Osteocyte (in vitro differentiated cells): ENCODE measurements around the gene NDFIP1. TPM values are rescaled to one million over a fixed set of nuclear protein-coding genes. Genes with fewer than 3 reads are reported as not detected.

Experiments
- DNase-seq: peaks from one replicate; pipeline ENCODE4 v3.0.0; 2021; ENCODE audit warnings: mixed read lengths; ENCODE audit not compliant: unreplicated experiment; ENCODE audit errors: extremely low spot score
- H3K27ac Mint-ChIP-seq: one replicate; pipeline ENCODE4 v1.8.0; 2021; ENCODE audit warnings: mild to moderate bottlenecking, mixed read lengths; ENCODE audit not compliant: unreplicated experiment
- H3K27me3 Mint-ChIP-seq: one replicate; pipeline ENCODE4 v1.8.0; 2021; ENCODE audit warnings: mixed read lengths; ENCODE audit not compliant: unreplicated experiment
- H3K36me3 Mint-ChIP-seq: one replicate; pipeline ENCODE4 v1.8.0; 2021; ENCODE audit warnings: mixed read lengths; ENCODE audit not compliant: unreplicated experiment
- H3K4me1 Mint-ChIP-seq: one replicate; pipeline ENCODE4 v1.8.0; 2021; ENCODE audit warnings: mixed read lengths; ENCODE audit not compliant: unreplicated experiment
- H3K4me3 Mint-ChIP-seq: one replicate; pipeline ENCODE4 v1.8.0; 2021; ENCODE audit warnings: mild to moderate bottlenecking, moderate library complexity, mixed read lengths; ENCODE audit not compliant: unreplicated experiment
- H3K9me3 Mint-ChIP-seq: one replicate; pipeline ENCODE4 v1.8.0; 2021; ENCODE audit warnings: mixed read lengths; ENCODE audit not compliant: unreplicated experiment
- total RNA-seq: library from RNA; stranded (reverse); gene quantifications from 2 replicates; pipeline ENCODE4 v1.2.1, GENCODE V29; 2021
- TF ChIP-seq, protein P1 (sequence below): fragments of 200-600 bp; sonication (generic); IDR thresholded peaks from 2 replicates; pipeline ENCODE4 v1.5.0; 2021; ENCODE audit warnings: antibody characterized with exemption, mild to moderate bottlenecking, moderate library complexity

NDFIP1 gene
- total RNA-seq, 1 donor from 2014 or later = 62.7 TPM

DNA sequence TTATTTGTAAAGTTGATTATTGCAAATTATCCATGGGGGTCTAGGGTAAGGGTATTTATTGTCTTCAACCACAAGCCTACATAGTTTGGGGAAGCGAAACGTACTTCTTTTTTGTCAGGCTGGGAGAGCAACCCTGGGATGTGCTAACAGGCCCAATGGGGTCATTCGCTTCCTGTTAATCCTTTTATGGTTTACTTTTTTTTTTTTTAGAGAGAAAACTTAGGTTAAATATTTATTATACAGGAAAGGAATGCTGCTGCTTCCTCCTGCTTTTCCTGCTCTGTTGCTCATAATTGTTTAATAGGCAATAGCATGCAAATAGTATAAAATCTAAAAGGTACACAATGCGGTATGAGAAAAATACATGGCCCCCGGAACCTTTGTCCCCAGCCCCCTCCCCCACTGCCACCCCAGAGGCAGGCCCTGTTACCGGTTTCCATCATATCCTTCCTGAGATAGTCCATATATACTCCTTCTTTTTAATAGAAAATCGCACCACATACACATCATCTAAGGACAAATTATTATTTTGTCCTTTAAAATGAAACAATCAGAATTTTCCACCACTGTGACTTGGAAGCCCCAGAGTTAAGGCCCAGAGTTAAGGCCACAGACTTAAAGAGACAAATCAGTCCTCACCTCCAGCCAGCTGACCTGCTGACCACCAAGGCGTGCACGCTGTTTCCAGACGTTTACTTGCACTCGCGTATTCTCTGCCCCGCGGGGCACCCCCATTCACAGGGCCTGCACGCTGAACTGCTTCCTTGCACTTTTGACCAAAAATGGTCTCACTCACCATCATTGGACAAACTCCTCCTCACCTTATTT lies 83.9 kb downstream of the NDFIP1 start:
- no peak overlapping the region for H3K27ac Mint-ChIP-seq
- no peak for DNase-seq
- H3K27me3 Mint-ChIP-seq = peaks cover 2% of the 10 kb centered on the region
- no peaks in the 10 kb centered on the region for H3K9me3 Mint-ChIP-seq
- no peaks in the 10 kb centered on the region for H3K36me3 Mint-ChIP-seq
- peaks cover 2% of the 10 kb centered on the region for H3K4me1 Mint-ChIP-seq
- TF ChIP-seq, protein P1, sequence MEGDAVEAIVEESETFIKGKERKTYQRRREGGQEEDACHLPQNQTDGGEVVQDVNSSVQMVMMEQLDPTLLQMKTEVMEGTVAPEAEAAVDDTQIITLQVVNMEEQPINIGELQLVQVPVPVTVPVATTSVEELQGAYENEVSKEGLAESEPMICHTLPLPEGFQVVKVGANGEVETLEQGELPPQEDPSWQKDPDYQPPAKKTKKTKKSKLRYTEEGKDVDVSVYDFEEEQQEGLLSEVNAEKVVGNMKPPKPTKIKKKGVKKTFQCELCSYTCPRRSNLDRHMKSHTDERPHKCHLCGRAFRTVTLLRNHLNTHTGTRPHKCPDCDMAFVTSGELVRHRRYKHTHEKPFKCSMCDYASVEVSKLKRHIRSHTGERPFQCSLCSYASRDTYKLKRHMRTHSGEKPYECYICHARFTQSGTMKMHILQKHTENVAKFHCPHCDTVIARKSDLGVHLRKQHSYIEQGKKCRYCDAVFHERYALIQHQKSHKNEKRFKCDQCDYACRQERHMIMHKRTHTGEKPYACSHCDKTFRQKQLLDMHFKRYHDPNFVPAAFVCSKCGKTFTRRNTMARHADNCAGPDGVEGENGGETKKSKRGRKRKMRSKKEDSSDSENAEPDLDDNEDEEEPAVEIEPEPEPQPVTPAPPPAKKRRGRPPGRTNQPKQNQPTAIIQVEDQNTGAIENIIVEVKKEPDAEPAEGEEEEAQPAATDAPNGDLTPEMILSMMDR = no peak
- no peak overlapping the region for H3K4me3 Mint-ChIP-seq

DNA sequence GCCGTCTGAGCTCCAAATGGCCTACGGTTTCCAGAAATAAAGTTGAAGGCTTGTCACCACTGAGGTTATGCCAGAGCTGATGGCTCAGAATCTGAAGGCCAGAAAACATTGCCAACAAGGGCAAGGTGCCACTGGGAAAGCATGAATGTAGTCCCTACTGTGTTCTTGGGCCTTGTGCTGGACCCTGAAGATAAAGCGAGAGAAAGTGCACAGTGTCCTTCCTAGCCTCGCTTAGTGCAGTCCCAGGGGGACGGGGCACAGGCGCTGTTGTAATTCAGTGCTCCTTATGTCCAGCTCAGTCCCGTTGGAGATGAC lies 84.5 kb downstream of the NDFIP1 start:
- no peaks in the 10 kb centered on the region for H3K36me3 Mint-ChIP-seq
- H3K9me3 Mint-ChIP-seq = no peaks in the 10 kb centered on the region
- H3K27me3 Mint-ChIP-seq = no peaks in the 10 kb centered on the region
- no peak overlapping the region for H3K27ac Mint-ChIP-seq
- TF ChIP-seq, protein P1 = no peak
- no peak overlapping the region for H3K4me3 Mint-ChIP-seq
- DNase-seq = no peak
- peaks cover 2% of the 10 kb centered on the region for H3K4me1 Mint-ChIP-seq

DNA sequence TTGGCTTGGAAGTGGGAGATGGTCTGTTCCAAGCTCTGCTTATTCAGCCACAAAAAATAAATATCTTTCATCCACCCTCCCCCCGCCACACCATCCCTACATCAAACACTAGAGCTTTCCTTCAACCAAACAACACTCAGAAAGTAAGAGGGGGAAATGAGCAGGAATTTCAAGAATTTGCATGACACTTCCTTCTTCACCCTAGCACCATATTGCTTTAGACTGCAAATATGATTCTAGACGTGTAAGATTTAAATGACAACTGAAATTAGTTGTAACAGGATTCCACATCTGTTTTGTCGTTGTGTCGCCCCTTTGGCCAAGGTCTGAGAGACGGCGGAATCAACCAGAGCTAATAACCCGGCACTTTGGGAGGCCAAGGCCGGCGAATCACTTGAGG lies 88.5 kb downstream of the NDFIP1 start:
- no peaks in the 10 kb centered on the region for H3K36me3 Mint-ChIP-seq
- TF ChIP-seq, protein P1 = no peak
- no peak overlapping the region for H3K4me3 Mint-ChIP-seq
- peaks cover 2% of the 10 kb centered on the region for H3K4me1 Mint-ChIP-seq
- DNase-seq = no peak
- H3K9me3 Mint-ChIP-seq = no peaks in the 10 kb centered on the region
- no peak overlapping the region for H3K27ac Mint-ChIP-seq
- H3K27me3 Mint-ChIP-seq = peaks cover 2% of the 10 kb centered on the region

DNA sequence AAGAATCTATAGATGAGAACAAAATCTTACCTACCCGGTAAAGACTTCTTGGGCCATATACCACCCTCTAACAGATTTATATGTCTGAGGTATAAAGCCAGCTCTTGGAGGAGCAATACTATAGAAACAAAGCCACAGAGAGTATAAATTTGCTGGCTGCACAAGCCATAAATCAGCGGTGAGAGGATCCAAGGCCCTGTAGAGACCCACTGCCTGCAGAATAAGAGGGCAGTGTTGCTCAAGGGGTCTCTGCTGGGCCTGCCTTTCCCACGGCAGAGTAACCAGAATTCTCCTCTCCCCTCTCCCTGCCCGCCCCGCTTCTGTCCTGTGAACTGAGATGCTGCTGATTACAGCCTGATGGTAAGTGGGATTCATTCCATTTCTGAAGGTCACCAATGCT lies 89.2 kb downstream of the NDFIP1 start:
- H3K27ac Mint-ChIP-seq = no peak overlapping the region

DNA sequence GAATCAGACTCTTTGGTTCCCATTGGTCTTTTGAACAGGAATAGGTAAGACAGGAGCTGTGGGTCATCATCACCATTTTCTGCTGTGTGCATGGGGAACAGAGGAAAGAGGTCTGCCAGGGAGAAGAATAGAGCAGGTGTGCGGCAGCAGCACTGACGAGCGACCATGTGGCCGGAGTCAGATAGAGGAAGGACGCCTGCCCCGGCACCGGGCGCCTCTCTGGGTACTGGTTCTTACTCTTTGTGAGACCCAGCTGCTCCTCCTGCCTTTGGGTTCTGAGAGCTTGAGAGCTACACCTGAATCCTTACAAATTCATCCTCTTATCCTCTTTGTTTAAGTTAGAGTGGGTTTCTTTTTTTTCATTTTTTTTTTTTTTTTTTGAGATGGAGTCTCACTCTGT lies 90.8 kb downstream of the NDFIP1 start:
- TF ChIP-seq, protein P1 = no peak
- peaks cover 21% of the 10 kb centered on the region for H3K27me3 Mint-ChIP-seq
- H3K4me1 Mint-ChIP-seq = peaks cover 7% of the 10 kb centered on the region
- no peak for DNase-seq
- H3K4me3 Mint-ChIP-seq = no peak overlapping the region
- H3K9me3 Mint-ChIP-seq = no peaks in the 10 kb centered on the region
- H3K36me3 Mint-ChIP-seq = no peaks in the 10 kb centered on the region
- H3K27ac Mint-ChIP-seq = no peak overlapping the region

More for the DNA sequence above, 89.2 kb downstream of the NDFIP1 start:
- H3K27me3 Mint-ChIP-seq = peaks cover 7% of the 10 kb centered on the region
- H3K4me3 Mint-ChIP-seq = no peak overlapping the region
- no peaks in the 10 kb centered on the region for H3K9me3 Mint-ChIP-seq
- peaks cover 2% of the 10 kb centered on the region for H3K4me1 Mint-ChIP-seq
- DNase-seq = no peak
- TF ChIP-seq, protein P1 = no peak
- no peaks in the 10 kb centered on the region for H3K36me3 Mint-ChIP-seq
